Panc1 (cell line): ENCODE measurements around the gene KMT2E. TPM values are rescaled to one million over a fixed set of nuclear protein-coding genes. Genes with fewer than 3 reads are reported as not detected.

ENCODE experiments used
- ATAC-seq: fragments of 200-7000 bp; cut with Tn5 transposase; 2 replicates; pipeline ENCODE4 v1.9.1; 2020; ENCODE audit warnings: mild to moderate bottlenecking, moderate library complexity
- BruUV-seq: library from RNA; stranded (reverse); fragments of 400-500 nt; replicated peaks from 2 replicates; lab custom pipeline; 2021; lab: Mats Ljungman, UMichigan
- CTCF ChIA-PET: fragments of 300-600 bp; sonication (Branson Sonifier 250); formaldehyde crosslinking; loops from one replicate; lab custom pipeline; 2022; ENCODE audit warnings: antibody characterized with exemption; lab: Charles Lee
- POLR2A ChIA-PET: fragments of 300-600 bp; sonication (Branson Sonifier 250); formaldehyde crosslinking; loops from one replicate; lab custom pipeline; 2022; ENCODE audit warnings: antibody characterized with exemption; lab: Charles Lee
- DNase-seq: peaks from one replicate; pipeline ENCODE4 v3.0.0-alpha.2; 2010; ENCODE audit warnings: low read depth, low spot score
- H3K27ac ChIP-seq: 2 replicates; pipeline ENCODE4 v1.5.1; 2011; ENCODE audit warnings: mild to moderate bottlenecking, low read length, inconsistent platforms
- H3K27me3 ChIP-seq: fragments of 200-500 bp; sonication (Bioruptor generic); 2 replicates; pipeline ENCODE4 v1.6.0; 2014; ENCODE audit warnings: low read length, inconsistent platforms; ENCODE audit not compliant: control insufficient read depth, insufficient read depth
- H3K36me3 ChIP-seq: fragments of 200-500 bp; sonication (Bioruptor generic); 2 replicates; pipeline ENCODE4 v1.5.1; 2014; ENCODE audit warnings: inconsistent platforms, mild to moderate bottlenecking, low read length, moderate library complexity; ENCODE audit not compliant: control insufficient read depth, insufficient read depth
- H3K4me1 ChIP-seq: 2 replicates; pipeline ENCODE4 v1.5.1; 2011; ENCODE audit warnings: inconsistent platforms, mild to moderate bottlenecking, low read length, moderate library complexity; ENCODE audit not compliant: control insufficient read depth, insufficient read depth
- H3K4me3 ChIP-seq, 2 experiments: 2 replicates each; pipeline ENCODE4 v1.5.1; 2011 to 2012; ENCODE audit warnings: low read depth in 2 of 2, low read length in 2 of 2, mild to moderate bottlenecking in 2 of 2, inconsistent platforms in 1 of 2, moderate library complexity in 1 of 2
- H3K9me3 ChIP-seq: fragments of 200-500 bp; sonication (Bioruptor generic); 2 replicates; pipeline ENCODE4 v1.5.1; 2014; ENCODE audit warnings: low read depth, mild to moderate bottlenecking, inconsistent platforms, low read length, moderate library complexity; ENCODE audit not compliant: control insufficient read depth, insufficient read depth
- POLR2AphosphoS5 ChIP-seq: IDR thresholded peaks from 2 replicates; pipeline ENCODE4 v1.6.1; 2012; ENCODE audit warnings: mild to moderate bottlenecking, low read depth, low read length, moderate library complexity
- SIN3A ChIP-seq: IDR thresholded peaks from 2 replicates; pipeline ENCODE4 v1.6.1; 2012; ENCODE audit warnings: low read depth, mild to moderate bottlenecking, low read length, moderate library complexity, borderline replicate concordance; ENCODE audit not compliant: insufficient read depth
- TCF7L2 ChIP-seq: IDR thresholded peaks from 2 replicates; pipeline ENCODE4 v1.6.1; 2011; ENCODE audit warnings: mild to moderate bottlenecking, low read depth, low read length, inconsistent platforms
- in situ Hi-C: cut with HindIII; loops from 2 replicates; pipeline ENCODE4 v1.10.0; 2016; ENCODE audit warnings: low sequenced_read_pairs, low pct_unique_long_range_greater_than_20kb
- intact Hi-C: fragments of 100-400 bp; cut with micrococcal nuclease; formaldehyde crosslinking; loops from one replicate; pipeline ENCODE4 v1.10.0; 2022; ENCODE audit not compliant: unreplicated experiment
- total RNA-seq: library from RNA; stranded (reverse); gene quantifications from one replicate; pipeline ENCODE4 v1.2.1, GENCODE V29; 2021; ENCODE audit not compliant: unreplicated experiment
- TF ChIP-seq, protein P1 (sequence below): fragments of 450-650 bp; IDR thresholded peaks from 2 replicates; pipeline ENCODE4 v1.5.1; 2017; ENCODE audit warnings: mild to moderate bottlenecking
- TF ChIP-seq, protein P2 (sequence below), 2 experiments: IDR thresholded peaks; 2 replicates each; pipeline ENCODE4 v1.6.1; 2011 to 2012; ENCODE audit warnings: low read depth in 2 of 2, control low read depth in 1 of 2, low read length in 1 of 2, mild to moderate bottlenecking in 1 of 2, moderate library complexity in 1 of 2; ENCODE audit not compliant: insufficient read depth in 1 of 2

Gene KMT2E
- total RNA-seq, 1 experiment from 2014 or later: 51.4 TPM

DNA sequence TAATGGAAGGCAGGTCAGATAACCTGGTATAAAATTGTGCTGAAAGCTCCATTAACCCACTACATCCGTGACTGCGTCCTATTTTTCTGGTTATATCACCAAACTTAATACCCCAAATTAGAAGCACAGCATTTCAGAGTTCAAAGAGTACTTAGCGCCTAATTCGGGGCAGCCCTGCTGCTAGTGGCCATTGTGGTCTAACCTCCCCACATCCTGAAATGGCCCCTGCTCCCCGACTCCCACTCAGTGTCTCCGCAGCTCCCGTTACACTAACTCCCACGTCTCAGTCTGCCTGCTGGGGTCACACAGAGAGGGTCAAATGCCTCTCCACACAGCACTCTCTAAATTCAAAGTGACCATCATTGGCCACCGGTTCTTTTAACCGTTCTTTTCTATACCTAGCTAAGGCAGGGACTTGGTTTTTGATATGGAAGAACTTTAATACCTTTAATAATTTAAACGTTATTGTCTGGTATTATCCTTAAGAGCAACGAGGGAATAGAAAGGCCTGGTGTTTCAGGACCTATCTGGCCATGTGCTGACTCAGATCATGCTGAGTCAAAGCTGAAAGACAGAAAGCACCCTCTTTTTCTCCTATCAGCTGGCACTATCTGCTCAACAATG is 117.1 kb downstream of the KMT2E start:
- H3K4me3 ChIP-seq: no peak overlapping the region
- no peaks in the 10 kb centered on the region for H3K9me3 ChIP-seq
- no peak for TF ChIP-seq TCF7L2
- TF ChIP-seq, protein P1, sequence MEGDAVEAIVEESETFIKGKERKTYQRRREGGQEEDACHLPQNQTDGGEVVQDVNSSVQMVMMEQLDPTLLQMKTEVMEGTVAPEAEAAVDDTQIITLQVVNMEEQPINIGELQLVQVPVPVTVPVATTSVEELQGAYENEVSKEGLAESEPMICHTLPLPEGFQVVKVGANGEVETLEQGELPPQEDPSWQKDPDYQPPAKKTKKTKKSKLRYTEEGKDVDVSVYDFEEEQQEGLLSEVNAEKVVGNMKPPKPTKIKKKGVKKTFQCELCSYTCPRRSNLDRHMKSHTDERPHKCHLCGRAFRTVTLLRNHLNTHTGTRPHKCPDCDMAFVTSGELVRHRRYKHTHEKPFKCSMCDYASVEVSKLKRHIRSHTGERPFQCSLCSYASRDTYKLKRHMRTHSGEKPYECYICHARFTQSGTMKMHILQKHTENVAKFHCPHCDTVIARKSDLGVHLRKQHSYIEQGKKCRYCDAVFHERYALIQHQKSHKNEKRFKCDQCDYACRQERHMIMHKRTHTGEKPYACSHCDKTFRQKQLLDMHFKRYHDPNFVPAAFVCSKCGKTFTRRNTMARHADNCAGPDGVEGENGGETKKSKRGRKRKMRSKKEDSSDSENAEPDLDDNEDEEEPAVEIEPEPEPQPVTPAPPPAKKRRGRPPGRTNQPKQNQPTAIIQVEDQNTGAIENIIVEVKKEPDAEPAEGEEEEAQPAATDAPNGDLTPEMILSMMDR: no peak
- TF ChIP-seq POLR2AphosphoS5: no peak
- TF ChIP-seq SIN3A: no peak
- TF ChIP-seq, protein P2, sequence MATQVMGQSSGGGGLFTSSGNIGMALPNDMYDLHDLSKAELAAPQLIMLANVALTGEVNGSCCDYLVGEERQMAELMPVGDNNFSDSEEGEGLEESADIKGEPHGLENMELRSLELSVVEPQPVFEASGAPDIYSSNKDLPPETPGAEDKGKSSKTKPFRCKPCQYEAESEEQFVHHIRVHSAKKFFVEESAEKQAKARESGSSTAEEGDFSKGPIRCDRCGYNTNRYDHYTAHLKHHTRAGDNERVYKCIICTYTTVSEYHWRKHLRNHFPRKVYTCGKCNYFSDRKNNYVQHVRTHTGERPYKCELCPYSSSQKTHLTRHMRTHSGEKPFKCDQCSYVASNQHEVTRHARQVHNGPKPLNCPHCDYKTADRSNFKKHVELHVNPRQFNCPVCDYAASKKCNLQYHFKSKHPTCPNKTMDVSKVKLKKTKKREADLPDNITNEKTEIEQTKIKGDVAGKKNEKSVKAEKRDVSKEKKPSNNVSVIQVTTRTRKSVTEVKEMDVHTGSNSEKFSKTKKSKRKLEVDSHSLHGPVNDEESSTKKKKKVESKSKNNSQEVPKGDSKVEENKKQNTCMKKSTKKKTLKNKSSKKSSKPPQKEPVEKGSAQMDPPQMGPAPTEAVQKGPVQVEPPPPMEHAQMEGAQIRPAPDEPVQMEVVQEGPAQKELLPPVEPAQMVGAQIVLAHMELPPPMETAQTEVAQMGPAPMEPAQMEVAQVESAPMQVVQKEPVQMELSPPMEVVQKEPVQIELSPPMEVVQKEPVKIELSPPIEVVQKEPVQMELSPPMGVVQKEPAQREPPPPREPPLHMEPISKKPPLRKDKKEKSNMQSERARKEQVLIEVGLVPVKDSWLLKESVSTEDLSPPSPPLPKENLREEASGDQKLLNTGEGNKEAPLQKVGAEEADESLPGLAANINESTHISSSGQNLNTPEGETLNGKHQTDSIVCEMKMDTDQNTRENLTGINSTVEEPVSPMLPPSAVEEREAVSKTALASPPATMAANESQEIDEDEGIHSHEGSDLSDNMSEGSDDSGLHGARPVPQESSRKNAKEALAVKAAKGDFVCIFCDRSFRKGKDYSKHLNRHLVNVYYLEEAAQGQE (IDR thresholded peaks at IDR 0.05; ENCODE audit: insufficient read depth in 1 of 2, low read depth in 2 of 2, low read length in 1 of 2): no peak
- ChIA-PET CTCF (no interaction called here), POLR2A (no interaction called here)
- no peak for DNase-seq
- H3K27ac ChIP-seq: no peak overlapping the region
- H3K27me3 ChIP-seq: no peaks in the 10 kb centered on the region
- H3K36me3 ChIP-seq: no peaks in the 10 kb centered on the region; the same call in 1 of the 2 replicates
- no peak for ATAC-seq
- H3K4me1 ChIP-seq: no peaks in the 10 kb centered on the region
- in situ Hi-C loops (no loop called here), intact Hi-C loops (no loop called here)
- BruUV-seq: no TSS peak

DNA sequence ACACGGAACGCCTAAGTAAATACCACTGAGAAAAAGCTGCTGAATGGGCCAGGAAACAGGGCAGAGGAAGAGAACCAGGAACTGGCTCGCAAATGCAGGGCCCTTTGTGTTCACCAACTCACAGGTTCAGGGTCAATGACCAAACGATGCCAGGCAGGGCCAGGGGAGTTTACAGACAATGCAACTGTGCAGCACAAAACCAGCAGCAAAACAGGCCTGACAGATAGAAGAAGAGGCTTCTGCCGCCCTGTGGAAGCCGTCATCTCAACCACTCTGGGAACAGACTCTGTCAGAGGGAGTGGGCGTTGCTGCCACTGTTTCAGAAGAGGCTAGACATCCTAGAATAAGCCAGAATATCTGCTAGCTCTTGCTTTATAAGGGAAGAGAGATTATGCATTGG is 117.9 kb downstream of the KMT2E start:
- DNase-seq (no peak), ATAC-seq (no peak)
- TF ChIP-seq, protein P1: no peak
- TF ChIP-seq TCF7L2: no peak
- no peak for TF ChIP-seq SIN3A
- TF ChIP-seq POLR2AphosphoS5: no peak
- TF ChIP-seq, protein P2 (IDR thresholded peaks at IDR 0.05; ENCODE audit: insufficient read depth in 1 of 2, low read depth in 2 of 2, low read length in 1 of 2): no peak
- no TSS peak for BruUV-seq
- intact Hi-C loops: no loop called here
- H3K9me3 ChIP-seq: no peaks in the 10 kb centered on the region
- ChIA-PET CTCF (no interaction called here), POLR2A (no interaction called here)
- in situ Hi-C loops: no loop called here
- H3K27ac ChIP-seq: no peak overlapping the region
- no peaks in the 10 kb centered on the region for H3K4me1 ChIP-seq
- H3K4me3 ChIP-seq: no peak overlapping the region
- H3K36me3 ChIP-seq: no peaks in the 10 kb centered on the region; the same call in 1 of the 2 replicates
- H3K27me3 ChIP-seq: no peaks in the 10 kb centered on the region
